Stimulated activated CD4-positive, alpha-beta T cell treated with anti-CD3 and anti-CD28 coated beads, Interleukin-15, amount 100 ng/mL, for 1 hour (primary cell): ENCODE measurements around the gene AGBL3.
A peak's percentile ranks its signal among the peaks of the same experiment; 100 is the strongest.

Source experiments
- DNase-seq, 2 donors: peaks; one replicate each; pipeline ENCODE4 v3.0.0-alpha.2; 2020; ENCODE audit warnings: low read depth in 1 of 2, low spot score in 1 of 2

The AGBL3 gene

GRCh38 chr7:135147341-135147898 lies 161.1 kb downstream of the AGBL3 start:
- DNase-seq = no peak

GRCh38 chr7:135147899-135148721 lies 161.8 kb downstream of the AGBL3 start, which contains the start of gene TMEM140:
Gene TMEM140 (plus strand): TSS chr7:135148072. CDS start chr7:135164442, 16,370 bp downstream.
- DNase-seq = peak in 1 of 2 donors; percentile 20

GRCh38 chr7:135150072-135150782 lies 163.9 kb downstream of the AGBL3 start:
- DNase-seq = no peak

- no peak for DNase-seq
These were observed 164.8 kb downstream of the AGBL3 start for GRCh38 chr7:135151132-135151531.

- DNase-seq = no peak
These were observed 165.2 kb downstream of the AGBL3 start for GRCh38 chr7:135151533-135151932.

- DNase-seq = no peak
These were observed 166.1 kb downstream of the AGBL3 start for GRCh38 chr7:135152442-135152841.

DNA sequence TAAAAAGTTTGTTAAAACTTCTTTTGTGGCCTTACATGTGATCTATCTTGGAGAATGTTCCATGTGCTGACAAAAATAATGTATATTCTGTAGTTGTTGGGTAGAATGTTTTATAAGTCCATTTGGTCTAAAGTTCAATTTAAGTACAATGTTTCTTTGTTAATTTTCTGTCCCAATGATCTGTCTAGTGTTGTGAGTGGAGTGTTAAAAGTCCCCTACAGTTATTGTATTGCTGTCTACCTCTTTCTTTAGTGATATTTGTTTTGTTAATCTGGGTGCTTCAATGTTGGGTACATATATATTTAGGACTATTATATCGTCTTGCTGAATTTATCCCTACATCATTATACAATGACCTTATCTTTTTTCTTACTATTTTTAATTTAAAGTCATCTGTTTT lies 168.4 kb downstream of the AGBL3 start:
- no peak for DNase-seq

DNA sequence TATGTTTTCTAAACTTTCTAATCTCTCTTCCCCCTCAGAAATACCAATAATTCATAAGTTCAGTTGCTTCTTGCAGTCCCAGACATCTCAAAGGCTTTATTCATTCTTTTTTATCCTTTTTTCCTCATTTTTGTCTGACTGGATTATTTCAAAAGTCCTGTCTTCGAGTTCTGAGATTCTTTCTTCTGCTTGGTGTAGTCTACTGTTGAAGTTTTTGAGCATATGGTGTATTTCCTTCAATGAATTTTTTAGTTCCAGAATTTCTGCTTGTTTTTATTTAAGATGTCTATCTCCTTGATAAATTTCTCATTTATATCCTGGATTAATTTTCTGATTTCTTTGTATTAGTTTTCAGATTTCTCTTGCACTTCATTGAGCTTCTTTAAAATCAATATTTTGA lies 170.0 kb downstream of the AGBL3 start:
- no peak for DNase-seq

GRCh38 chr7:135158141-135158655 lies 171.9 kb downstream of the AGBL3 start:
- no peak for DNase-seq

DNA sequence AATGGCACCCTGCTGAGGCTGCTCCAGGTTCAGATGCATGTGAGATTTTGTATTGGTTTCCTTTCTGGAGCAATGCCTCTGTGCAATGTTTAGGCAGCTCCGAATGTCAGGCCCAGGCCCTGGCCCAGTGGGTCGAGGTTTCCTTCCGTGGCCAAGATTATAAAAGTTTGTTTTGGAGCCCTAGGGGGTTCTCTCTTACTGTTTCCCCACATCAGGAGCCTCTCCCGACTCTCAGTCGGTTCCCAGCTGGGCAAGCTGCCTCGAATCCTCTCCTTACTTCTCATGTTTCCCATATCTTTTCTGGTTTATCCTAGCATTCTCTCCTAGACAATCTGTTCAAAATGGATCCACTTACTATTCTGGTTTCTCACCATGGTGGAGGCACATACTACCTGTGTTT lies 172.6 kb downstream of the AGBL3 start:
- no peak for DNase-seq

DNA sequence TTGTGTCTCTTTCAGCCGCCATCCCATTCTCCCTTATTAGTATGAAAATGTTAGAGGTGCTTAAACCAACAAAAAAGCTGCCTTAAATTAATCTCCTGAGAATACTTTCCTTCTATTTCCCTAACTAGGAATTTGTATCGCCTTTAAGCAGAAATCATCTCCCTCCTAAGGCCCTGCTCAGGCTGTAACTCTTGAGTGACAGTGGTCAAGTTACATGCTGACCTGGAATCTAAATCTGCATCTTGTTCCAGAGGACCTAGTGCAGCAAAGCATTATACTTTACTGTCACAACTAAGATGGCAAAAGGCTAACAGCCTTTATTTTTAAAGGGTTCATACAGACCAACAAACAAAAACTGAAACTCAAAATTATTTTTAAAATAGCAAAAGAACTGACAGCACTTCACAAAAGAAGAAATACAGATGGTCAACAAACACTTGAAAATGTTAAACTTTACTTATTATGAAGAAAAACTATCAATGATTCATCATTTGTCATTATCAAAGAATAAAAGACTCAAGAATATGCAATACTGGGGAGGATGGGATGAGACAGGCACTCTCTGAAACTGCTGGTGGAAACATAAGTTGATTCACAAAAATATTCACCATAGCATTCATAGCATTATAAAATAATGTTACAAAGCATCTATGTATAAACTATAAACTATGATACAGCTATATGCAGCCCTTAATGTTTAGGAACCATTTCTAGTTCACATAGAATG lies 173.2 kb downstream of the AGBL3 start:
- no peak for DNase-seq

- no peak for DNase-seq
These were observed 174.0 kb downstream of the AGBL3 start for GRCh38 chr7:135160098-135160857.

DNA sequence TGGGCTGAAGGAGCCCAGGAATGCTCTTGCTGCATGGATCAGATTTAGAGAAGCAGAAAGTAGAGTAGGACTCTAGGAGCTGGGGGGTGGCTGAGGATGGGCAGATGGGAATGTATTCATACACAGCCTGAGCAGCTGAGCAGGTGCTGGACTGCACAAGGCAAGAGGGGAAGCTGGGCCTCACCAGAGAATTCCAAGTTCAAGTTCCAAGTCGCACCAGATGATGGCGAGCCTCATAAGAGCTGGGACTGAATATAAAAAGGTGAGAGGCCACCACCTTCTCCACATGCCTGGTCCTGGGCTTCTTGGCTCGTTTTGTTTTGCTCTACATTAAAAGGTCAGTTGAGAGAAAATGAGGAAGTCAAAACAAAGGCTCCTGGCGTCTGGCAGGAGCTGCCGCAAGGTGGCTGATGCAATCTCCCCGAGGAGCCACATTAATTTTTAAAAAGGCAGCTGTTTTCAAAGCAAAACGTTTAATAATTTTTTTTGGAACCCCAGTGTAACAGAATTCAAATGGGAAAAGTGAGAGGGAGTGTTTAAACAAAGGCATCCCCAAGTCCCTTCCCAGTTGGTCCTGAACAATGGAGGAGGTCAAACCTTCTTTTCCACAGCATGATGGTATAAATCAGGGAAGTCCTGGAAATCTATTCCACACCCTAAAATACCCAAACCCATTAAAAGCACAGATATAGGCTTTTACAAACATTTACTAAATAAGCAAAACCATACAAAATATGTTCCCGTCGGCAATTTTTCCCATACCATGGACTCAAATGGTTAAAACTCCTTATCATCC lies 174.7 kb downstream of the AGBL3 start:
- no peak for DNase-seq

DNA sequence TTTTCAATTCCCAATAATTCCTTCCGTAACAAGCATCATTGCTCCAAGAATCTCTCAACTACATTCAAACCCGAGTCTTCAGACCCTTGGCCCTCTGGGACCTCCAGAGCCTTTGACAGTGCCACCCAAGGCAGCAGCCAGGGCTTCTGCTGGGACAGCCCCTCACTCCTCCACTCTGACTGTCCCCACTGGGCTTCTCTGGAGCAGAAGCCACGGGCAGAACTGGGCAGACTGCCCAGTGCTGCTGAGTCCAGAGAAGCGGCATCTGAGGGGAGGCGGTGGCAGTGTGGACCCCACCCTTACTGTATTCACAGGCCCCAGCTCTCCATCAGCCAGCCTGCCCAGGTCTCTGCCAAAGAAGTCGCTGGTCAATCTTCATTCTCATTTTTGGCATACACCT lies 175.4 kb downstream of the AGBL3 start:
- DNase-seq = no peak

GRCh38 chr7:135162382-135163001 lies 176.2 kb downstream of the AGBL3 start:
- no peak for DNase-seq

DNA sequence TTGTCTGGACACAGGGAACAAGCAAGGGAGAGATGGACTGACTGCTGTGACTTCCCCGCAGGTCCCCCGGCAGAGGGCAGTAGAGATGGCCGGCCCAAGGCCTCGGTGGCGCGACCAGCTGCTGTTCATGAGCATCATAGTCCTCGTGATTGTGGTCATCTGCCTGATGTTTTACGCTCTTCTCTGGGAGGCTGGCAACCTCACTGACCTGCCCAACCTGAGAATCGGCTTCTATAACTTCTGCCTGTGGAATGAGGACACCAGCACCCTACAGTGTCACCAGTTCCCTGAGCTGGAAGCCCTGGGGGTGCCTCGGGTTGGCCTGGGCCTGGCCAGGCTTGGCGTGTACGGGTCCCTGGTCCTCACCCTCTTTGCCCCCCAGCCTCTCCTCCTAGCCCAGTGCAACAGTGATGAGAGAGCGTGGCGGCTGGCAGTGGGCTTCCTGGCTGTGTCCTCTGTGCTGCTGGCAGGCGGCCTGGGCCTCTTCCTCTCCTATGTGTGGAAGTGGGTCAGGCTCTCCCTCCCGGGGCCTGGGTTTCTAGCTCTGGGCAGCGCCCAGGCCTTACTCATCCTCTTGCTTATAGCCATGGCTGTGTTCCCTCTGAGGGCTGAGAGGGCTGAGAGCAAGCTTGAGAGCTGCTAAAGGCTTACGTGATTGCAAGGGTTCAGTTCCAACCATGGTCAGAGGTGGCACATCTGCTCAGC lies 178.2 kb downstream of the AGBL3 start:
- no peak for DNase-seq

- DNase-seq = no peak
These were observed 179.6 kb downstream of the AGBL3 start for GRCh38 chr7:135165862-135166261.

DNA sequence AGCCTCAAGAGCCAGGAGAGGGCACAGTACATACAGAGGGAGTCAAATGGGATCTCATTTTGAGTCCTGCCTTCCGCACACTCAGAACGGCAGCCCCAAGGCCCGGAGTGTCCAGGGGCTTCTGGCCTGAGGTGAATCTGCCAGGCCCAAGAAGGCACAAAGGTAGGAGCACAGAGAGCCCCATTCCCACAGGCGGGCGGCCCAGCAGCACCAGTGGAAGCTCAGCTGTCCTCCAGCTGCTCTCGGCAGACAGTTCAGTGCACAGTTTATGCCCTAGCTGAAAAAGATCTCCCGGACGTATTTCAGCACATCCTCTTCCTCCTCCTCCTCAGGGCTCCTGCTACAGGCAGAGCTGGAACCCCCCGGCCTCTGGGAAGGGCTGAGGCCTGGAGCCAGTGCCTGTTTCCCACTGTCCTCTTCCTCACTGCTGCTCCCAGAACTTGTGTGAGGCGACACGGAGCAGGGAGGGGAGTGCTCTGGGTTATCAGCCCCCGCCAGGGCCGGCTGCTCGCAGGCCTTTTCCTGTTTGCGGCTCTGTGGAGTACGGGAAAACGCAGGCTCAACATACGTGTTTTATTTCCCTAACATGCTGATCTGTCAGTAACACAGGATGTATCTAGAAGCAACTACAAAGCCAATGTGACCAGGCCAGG lies 180.2 kb downstream of the AGBL3 start:
- no peak for DNase-seq
